Measurements from ENCODE around the gene CCDC150.

- TF ChIP-seq, protein P1, sequence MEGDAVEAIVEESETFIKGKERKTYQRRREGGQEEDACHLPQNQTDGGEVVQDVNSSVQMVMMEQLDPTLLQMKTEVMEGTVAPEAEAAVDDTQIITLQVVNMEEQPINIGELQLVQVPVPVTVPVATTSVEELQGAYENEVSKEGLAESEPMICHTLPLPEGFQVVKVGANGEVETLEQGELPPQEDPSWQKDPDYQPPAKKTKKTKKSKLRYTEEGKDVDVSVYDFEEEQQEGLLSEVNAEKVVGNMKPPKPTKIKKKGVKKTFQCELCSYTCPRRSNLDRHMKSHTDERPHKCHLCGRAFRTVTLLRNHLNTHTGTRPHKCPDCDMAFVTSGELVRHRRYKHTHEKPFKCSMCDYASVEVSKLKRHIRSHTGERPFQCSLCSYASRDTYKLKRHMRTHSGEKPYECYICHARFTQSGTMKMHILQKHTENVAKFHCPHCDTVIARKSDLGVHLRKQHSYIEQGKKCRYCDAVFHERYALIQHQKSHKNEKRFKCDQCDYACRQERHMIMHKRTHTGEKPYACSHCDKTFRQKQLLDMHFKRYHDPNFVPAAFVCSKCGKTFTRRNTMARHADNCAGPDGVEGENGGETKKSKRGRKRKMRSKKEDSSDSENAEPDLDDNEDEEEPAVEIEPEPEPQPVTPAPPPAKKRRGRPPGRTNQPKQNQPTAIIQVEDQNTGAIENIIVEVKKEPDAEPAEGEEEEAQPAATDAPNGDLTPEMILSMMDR (IDR thresholded peaks at IDR 0.05 in 8 of 11, conservative IDR thresholded peaks at IDR 0.05 in 3 of 11): no peak
- TF ChIP-seq POLR2A (IDR thresholded peaks at IDR 0.05) (no peak), POLR2AphosphoS5 (IDR thresholded peaks at IDR 0.05) (no peak)
Observed at GRCh38 chr2:196601430-196602306, 37.8 kb upstream of the CCDC150 start.
